ENCODE data around the gene SNX14. TPM values are rescaled to one million over a fixed set of nuclear protein-coding genes. Genes with fewer than 3 reads are reported as not detected.

SNX14 gene
- total and polyA plus RNA-seq, 2 of the 13 experiments (the other 11 are each of a cell fraction or from before 2014, with no cell fraction given), result 83.5 to 112 TPM

- ChIA-PET CTCF (ENCODE audit: low intra/inter-chr PET ratio, low total read pairs) (no interaction called here), POLR2A (no interaction called here)
- Histone ChIP-seq H3K4me3 (replicated peaks in 1 of 3; ENCODE audit: insufficient read depth in 1 of 3, low read depth in 2 of 3, low read length in 3 of 3) (no peak overlapping the region), H3K79me2 (ENCODE audit: insufficient read depth, low read length) (peaks cover 14% of the 10 kb centered on the region), H3K9ac (ENCODE audit: insufficient read depth, low read depth, low read length) (no peak overlapping the region), H3K27me3 (ENCODE audit: control insufficient read depth in 1 of 2, insufficient read depth in 2 of 2, low read length in 2 of 2) (no peaks in the 10 kb centered on the region), H3K4me2 (ENCODE audit: low read depth, low read length) (no peak overlapping the region), H2AFZ (ENCODE audit: low read length) (no peak overlapping the region), H3K4me1 (ENCODE audit: insufficient read depth, low read length) (no peaks in the 10 kb centered on the region), H3K9me3 (ENCODE audit: low read length) (no peaks in the 10 kb centered on the region), H4K20me1 (ENCODE audit: insufficient read depth, low read length) (no peaks in the 10 kb centered on the region; the same call in 1 of the 2 replicates), H3K27ac (ENCODE audit: extremely low read length, insufficient read depth, low read length) (no peak overlapping the region), H3K36me3 (replicated peaks in 1 of 2; ENCODE audit: control insufficient read depth in 1 of 2, insufficient read depth in 2 of 2, low read length in 2 of 2) (peaks cover 0 to 29% of the 10 kb centered on the region in 2 experiments; a peak in 3 of 5 replicates)
- DNase-seq (ENCODE audit: low spot score), result no peak
- BruUV-seq (replicated peaks), result TSS peak; percentile 12
- TF ChIP-seq ZNF761 (CRISPR knock-in tag; conservative IDR thresholded peaks at IDR 0.05) (no peak), ARHGAP35 (CRISPR knock-in tag; IDR thresholded peaks at IDR 0.05; ENCODE audit: borderline replicate concordance) (no peak), GZF1 (CRISPR knock-in tag; IDR thresholded peaks at IDR 0.05) (no peak), ZNF672 (CRISPR knock-in tag; IDR thresholded peaks at IDR 0.05) (no peak), ZNF574 (CRISPR knock-in tag; IDR thresholded peaks at IDR 0.05) (no peak), ZFP41 (CRISPR knock-in tag; IDR thresholded peaks at IDR 0.05; ENCODE audit: borderline replicate concordance) (no peak), FOSL2 (CRISPR knock-in tag; IDR thresholded peaks at IDR 0.05) (no peak), ZNF333 (CRISPR knock-in tag; IDR thresholded peaks at IDR 0.05; ENCODE audit: borderline replicate concordance) (no peak), PLSCR1 (CRISPR knock-in tag; IDR thresholded peaks at IDR 0.05; ENCODE audit: borderline replicate concordance) (no peak), U2AF1 (optimal IDR thresholded peaks at IDR 0.05; ENCODE audit: low read depth, low read length) (no peak), ATF3 (CRISPR knock-in tag; IDR thresholded peaks at IDR 0.05) (no peak), ZNF891 (CRISPR knock-in tag; IDR thresholded peaks at IDR 0.05) (no peak), SRSF1 (optimal IDR thresholded peaks at IDR 0.05; ENCODE audit: low read depth, low read length) (no peak), FOXM1 (CRISPR knock-in tag; IDR thresholded peaks at IDR 0.05) (no peak)
- TF ChIP-seq, protein P1, sequence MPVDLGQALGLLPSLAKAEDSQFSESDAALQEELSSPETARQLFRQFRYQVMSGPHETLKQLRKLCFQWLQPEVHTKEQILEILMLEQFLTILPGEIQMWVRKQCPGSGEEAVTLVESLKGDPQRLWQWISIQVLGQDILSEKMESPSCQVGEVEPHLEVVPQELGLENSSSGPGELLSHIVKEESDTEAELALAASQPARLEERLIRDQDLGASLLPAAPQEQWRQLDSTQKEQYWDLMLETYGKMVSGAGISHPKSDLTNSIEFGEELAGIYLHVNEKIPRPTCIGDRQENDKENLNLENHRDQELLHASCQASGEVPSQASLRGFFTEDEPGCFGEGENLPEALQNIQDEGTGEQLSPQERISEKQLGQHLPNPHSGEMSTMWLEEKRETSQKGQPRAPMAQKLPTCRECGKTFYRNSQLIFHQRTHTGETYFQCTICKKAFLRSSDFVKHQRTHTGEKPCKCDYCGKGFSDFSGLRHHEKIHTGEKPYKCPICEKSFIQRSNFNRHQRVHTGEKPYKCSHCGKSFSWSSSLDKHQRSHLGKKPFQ (CRISPR knock-in tag; IDR thresholded peaks at IDR 0.05; ENCODE audit: insufficient replicate concordance), result no peak
- no peak for ATAC-seq
- intact Hi-C loops (cut with micrococcal nuclease; ENCODE audit: unreplicated experiment) (no loop called here), in situ Hi-C loops (cut with HindIII; ENCODE audit: extremely low pct_ligation_motif_present, low pct_unique_long_range_greater_than_20kb) (no loop called here)
- no peak for FAIRE-seq
Observed at GRCh38 chr6:85569323-85569722, 24.3 kb downstream of the SNX14 start.

All from HepG2 (cell line).